PC-3 (cell line): ENCODE results near the gene SGK2.

Experiments
- CTCF ChIP-seq: fragments of 300-600 bp; sonication (generic); conservative IDR thresholded peaks from 2 replicates; pipeline ENCODE4 v1.5.1; 2017; ENCODE audit warnings: antibody characterized with exemption, low read depth, mild to moderate bottlenecking, low read length
- EZH2 ChIP-seq: fragments of 300-600 bp; sonication (generic); IDR thresholded peaks from one replicate; pipeline ENCODE4 v1.6.1; 2017; ENCODE audit warnings: antibody characterized with exemption, mild to moderate bottlenecking, low read length; ENCODE audit not compliant: unreplicated experiment
- EZH2phosphoT487 ChIP-seq: fragments of 300-600 bp; sonication (generic); IDR thresholded peaks from 2 replicates; pipeline ENCODE4 v1.6.1; 2018; ENCODE audit warnings: mild to moderate bottlenecking, antibody characterized with exemption, low read length, borderline replicate concordance

- no peak for TF ChIP-seq CTCF
- TF ChIP-seq EZH2 = no peak
- no peak for TF ChIP-seq EZH2phosphoT487
Measured at GRCh38 chr20:43583982-43584432, 25.2 kb downstream of the SGK2 start.
